Activated T-cell treated with anti-CD3 and anti-CD28 coated beads, Interleukin-2, amount 50 U/mL, for 24 hours (primary cell): ENCODE results near the gene RBMS1.
A peak's percentile ranks its signal among the peaks of the same experiment; 100 is the strongest.

Experiments used
- DNase-seq: peaks from one replicate; pipeline ENCODE4 v3.0.0-alpha.2; 2020
- H3K27ac Mint-ChIP-seq: 2 replicates; pipeline ENCODE4 v1.8.0; 2020; ENCODE audit warnings: mild to moderate bottlenecking, mixed read lengths
- H3K27me3 Mint-ChIP-seq: 2 replicates; pipeline ENCODE4 v1.8.0; 2020; ENCODE audit warnings: mixed read lengths
- H3K36me3 Mint-ChIP-seq: 2 replicates; pipeline ENCODE4 v1.8.0; 2020; ENCODE audit warnings: low read depth, mixed read lengths
- H3K4me1 Mint-ChIP-seq: 2 replicates; pipeline ENCODE4 v1.8.0; 2020; ENCODE audit warnings: low read depth, mixed read lengths
- H3K4me3 Mint-ChIP-seq: 2 replicates; pipeline ENCODE4 v1.8.0; 2020; ENCODE audit warnings: mild to moderate bottlenecking, moderate library complexity, mixed read lengths
- H3K9me3 Mint-ChIP-seq: 2 replicates; pipeline ENCODE4 v1.8.0; 2020; ENCODE audit warnings: mixed read lengths

Gene RBMS1

GRCh38 chr2:160267022-160267421 lies 226.6 kb downstream of the RBMS1 start:
- no peak overlapping the region for H3K4me3 Mint-ChIP-seq
- no peak for DNase-seq
- H3K36me3 Mint-ChIP-seq, result peaks cover 15% of the 10 kb centered on the region
- no peaks in the 10 kb centered on the region for H3K9me3 Mint-ChIP-seq
- H3K4me1 Mint-ChIP-seq, result peaks cover 65% of the 10 kb centered on the region
- peak overlapping the region; percentile 34 for H3K27ac Mint-ChIP-seq
- peaks cover 6% of the 10 kb centered on the region for H3K27me3 Mint-ChIP-seq

- H3K9me3 Mint-ChIP-seq, result no peaks in the 10 kb centered on the region
Measured at GRCh38 chr2:160266037-160266551, 227.5 kb downstream of the RBMS1 start.

GRCh38 chr2:160264308-160264707 lies 229.3 kb downstream of the RBMS1 start:
- Mint-ChIP-seq H3K4me1 (peaks cover 44% of the 10 kb centered on the region), H3K9me3 (no peaks in the 10 kb centered on the region), H3K27ac (no peak overlapping the region), H3K27me3 (peaks cover 8% of the 10 kb centered on the region), H3K4me3 (no peak overlapping the region), H3K36me3 (no peaks in the 10 kb centered on the region)
- no peak for DNase-seq

More at GRCh38 chr2:160266037-160266551, 227.5 kb downstream of the RBMS1 start:
- H3K4me1 Mint-ChIP-seq, result peaks cover 60% of the 10 kb centered on the region
- H3K27me3 Mint-ChIP-seq, result peaks cover 6% of the 10 kb centered on the region
- no peak for DNase-seq
- H3K27ac Mint-ChIP-seq, result peak overlapping the region; percentile 91
- peaks cover 6% of the 10 kb centered on the region for H3K36me3 Mint-ChIP-seq
- peak overlapping the region; percentile 27 for H3K4me3 Mint-ChIP-seq

- peaks cover 27% of the 10 kb centered on the region for H3K4me1 Mint-ChIP-seq
- H3K27me3 Mint-ChIP-seq, result peaks cover 6% of the 10 kb centered on the region
- no peaks in the 10 kb centered on the region for H3K36me3 Mint-ChIP-seq
- no peak overlapping the region for H3K27ac Mint-ChIP-seq
- no peaks in the 10 kb centered on the region for H3K9me3 Mint-ChIP-seq
- H3K4me3 Mint-ChIP-seq, result no peak overlapping the region
- no peak for DNase-seq
Measured at GRCh38 chr2:160261732-160262131, 231.9 kb downstream of the RBMS1 start.

- Mint-ChIP-seq H3K4me1 (no peaks in the 10 kb centered on the region), H3K27ac (no peak overlapping the region), H3K36me3 (no peaks in the 10 kb centered on the region), H3K4me3 (no peak overlapping the region), H3K27me3 (peaks cover 9% of the 10 kb centered on the region), H3K9me3 (no peaks in the 10 kb centered on the region)
- no peak for DNase-seq
Measured at GRCh38 chr2:160258492-160258805, 235.2 kb downstream of the RBMS1 start.

GRCh38 chr2:160257743-160258491 lies 235.7 kb downstream of the RBMS1 start:
- DNase-seq, result no peak
- Mint-ChIP-seq H3K27me3 (peaks cover 6% of the 10 kb centered on the region), H3K4me3 (no peak overlapping the region), H3K27ac (no peak overlapping the region), H3K4me1 (no peaks in the 10 kb centered on the region), H3K36me3 (no peaks in the 10 kb centered on the region), H3K9me3 (no peaks in the 10 kb centered on the region)

- Mint-ChIP-seq H3K9me3 (no peaks in the 10 kb centered on the region), H3K4me1 (peaks cover 2% of the 10 kb centered on the region), H3K36me3 (no peaks in the 10 kb centered on the region), H3K27me3 (peaks cover 6% of the 10 kb centered on the region), H3K27ac (no peak overlapping the region), H3K4me3 (no peak overlapping the region)
- no peak for DNase-seq
Measured at GRCh38 chr2:160257041-160257742, 236.4 kb downstream of the RBMS1 start.

GRCh38 chr2:160256507-160256906 lies 237.1 kb downstream of the RBMS1 start:
- no peak for DNase-seq
- Mint-ChIP-seq H3K4me3 (no peak overlapping the region), H3K9me3 (no peaks in the 10 kb centered on the region), H3K27ac (no peak overlapping the region), H3K27me3 (peaks cover 6% of the 10 kb centered on the region), H3K4me1 (peaks cover 2% of the 10 kb centered on the region), H3K36me3 (no peaks in the 10 kb centered on the region)

- H3K36me3 Mint-ChIP-seq, result no peaks in the 10 kb centered on the region
- no peaks in the 10 kb centered on the region for H3K9me3 Mint-ChIP-seq
- H3K27me3 Mint-ChIP-seq, result peaks cover 6% of the 10 kb centered on the region
- H3K27ac Mint-ChIP-seq, result no peak overlapping the region
- no peak overlapping the region for H3K4me3 Mint-ChIP-seq
- peaks cover 2% of the 10 kb centered on the region for H3K4me1 Mint-ChIP-seq
- DNase-seq, result no peak
Measured at GRCh38 chr2:160255408-160255807, 238.2 kb downstream of the RBMS1 start.

- H3K4me3 Mint-ChIP-seq, result no peak overlapping the region
- H3K36me3 Mint-ChIP-seq, result no peaks in the 10 kb centered on the region
Measured at GRCh38 chr2:160254189-160254762, 239.3 kb downstream of the RBMS1 start.

GRCh38 chr2:160253440-160254188 lies 240.0 kb downstream of the RBMS1 start:
- Mint-ChIP-seq H3K4me3 (no peak overlapping the region), H3K36me3 (no peaks in the 10 kb centered on the region), H3K27ac (no peak overlapping the region), H3K4me1 (peaks cover 2% of the 10 kb centered on the region), H3K27me3 (peaks cover 3% of the 10 kb centered on the region), H3K9me3 (no peaks in the 10 kb centered on the region)
- no peak for DNase-seq

More at GRCh38 chr2:160254189-160254762, 239.3 kb downstream of the RBMS1 start:
- Mint-ChIP-seq H3K4me1 (peaks cover 2% of the 10 kb centered on the region), H3K27ac (no peak overlapping the region), H3K27me3 (peaks cover 3% of the 10 kb centered on the region), H3K9me3 (no peaks in the 10 kb centered on the region)
- no peak for DNase-seq

GRCh38 chr2:160252900-160253299 lies 240.7 kb downstream of the RBMS1 start:
- Mint-ChIP-seq H3K9me3 (no peaks in the 10 kb centered on the region), H3K27me3 (peaks cover 3% of the 10 kb centered on the region), H3K4me1 (peaks cover 2% of the 10 kb centered on the region), H3K36me3 (no peaks in the 10 kb centered on the region), H3K27ac (no peak overlapping the region), H3K4me3 (no peak overlapping the region)
- DNase-seq, result no peak

GRCh38 chr2:160252278-160252887 lies 241.2 kb downstream of the RBMS1 start:
- no peak overlapping the region for H3K4me3 Mint-ChIP-seq
- H3K9me3 Mint-ChIP-seq, result no peaks in the 10 kb centered on the region
- H3K4me1 Mint-ChIP-seq, result peaks cover 2% of the 10 kb centered on the region
- H3K27ac Mint-ChIP-seq, result no peak overlapping the region
- H3K36me3 Mint-ChIP-seq, result no peaks in the 10 kb centered on the region
- peaks cover 3% of the 10 kb centered on the region for H3K27me3 Mint-ChIP-seq
- no peak for DNase-seq

- Mint-ChIP-seq H3K36me3 (no peaks in the 10 kb centered on the region), H3K4me1 (peaks cover 2% of the 10 kb centered on the region), H3K27ac (no peak overlapping the region), H3K9me3 (no peaks in the 10 kb centered on the region), H3K4me3 (no peak overlapping the region), H3K27me3 (peaks cover 3% of the 10 kb centered on the region)
- DNase-seq, result no peak
Measured at GRCh38 chr2:160251569-160251968, 242.0 kb downstream of the RBMS1 start.
